Osteocyte (in vitro differentiated cells): Measurements from ENCODE around the gene DCBLD2. TPM values are rescaled to one million over a fixed set of nuclear protein-coding genes. Genes with fewer than 3 reads are reported as not detected.

ENCODE experiments used
- DNase-seq: peaks from one replicate; pipeline ENCODE4 v3.0.0; 2021; ENCODE audit warnings: mixed read lengths; ENCODE audit not compliant: unreplicated experiment; ENCODE audit errors: extremely low spot score
- H3K27ac Mint-ChIP-seq: one replicate; pipeline ENCODE4 v1.8.0; 2021; ENCODE audit warnings: mild to moderate bottlenecking, mixed read lengths; ENCODE audit not compliant: unreplicated experiment
- H3K27me3 Mint-ChIP-seq: one replicate; pipeline ENCODE4 v1.8.0; 2021; ENCODE audit warnings: mixed read lengths; ENCODE audit not compliant: unreplicated experiment
- H3K36me3 Mint-ChIP-seq: one replicate; pipeline ENCODE4 v1.8.0; 2021; ENCODE audit warnings: mixed read lengths; ENCODE audit not compliant: unreplicated experiment
- H3K4me1 Mint-ChIP-seq: one replicate; pipeline ENCODE4 v1.8.0; 2021; ENCODE audit warnings: mixed read lengths; ENCODE audit not compliant: unreplicated experiment
- H3K4me3 Mint-ChIP-seq: one replicate; pipeline ENCODE4 v1.8.0; 2021; ENCODE audit warnings: mild to moderate bottlenecking, moderate library complexity, mixed read lengths; ENCODE audit not compliant: unreplicated experiment
- H3K9me3 Mint-ChIP-seq: one replicate; pipeline ENCODE4 v1.8.0; 2021; ENCODE audit warnings: mixed read lengths; ENCODE audit not compliant: unreplicated experiment
- total RNA-seq: library from RNA; stranded (reverse); gene quantifications from 2 replicates; pipeline ENCODE4 v1.2.1, GENCODE V29; 2021
- TF ChIP-seq, protein P1 (sequence below): fragments of 200-600 bp; sonication (generic); IDR thresholded peaks from 2 replicates; pipeline ENCODE4 v1.5.0; 2021; ENCODE audit warnings: antibody characterized with exemption, mild to moderate bottlenecking, moderate library complexity

The DCBLD2 gene
- total RNA-seq, 1 donor from 2014 or later, result 83.2 TPM

DNA sequence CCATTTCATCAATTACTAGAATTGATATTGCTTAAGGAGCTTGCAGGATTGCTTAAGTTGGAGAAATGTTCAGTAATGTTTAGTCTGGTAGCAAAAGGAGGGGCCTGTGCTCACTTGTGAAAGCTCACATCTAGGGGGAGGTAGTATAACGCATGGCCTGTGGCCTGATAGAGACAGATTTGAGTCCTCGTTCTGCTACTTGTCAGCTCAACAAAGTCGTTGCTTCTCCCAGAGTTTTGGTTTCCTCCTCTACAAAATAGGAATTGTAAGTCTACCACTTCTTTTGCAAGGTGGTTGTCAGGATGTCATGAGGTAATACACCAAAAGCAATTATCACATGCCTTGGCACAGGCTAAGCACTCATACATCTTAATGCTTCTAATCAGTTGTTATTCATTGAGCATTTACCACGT lies 137.0 kb downstream of the DCBLD2 start:
- Mint-ChIP-seq H3K27ac (no peak overlapping the region), H3K36me3 (no peaks in the 10 kb centered on the region), H3K27me3 (peaks cover 5% of the 10 kb centered on the region), H3K4me3 (no peak overlapping the region), H3K4me1 (peaks cover 6% of the 10 kb centered on the region), H3K9me3 (no peaks in the 10 kb centered on the region)
- no peak for DNase-seq
- TF ChIP-seq, protein P1, sequence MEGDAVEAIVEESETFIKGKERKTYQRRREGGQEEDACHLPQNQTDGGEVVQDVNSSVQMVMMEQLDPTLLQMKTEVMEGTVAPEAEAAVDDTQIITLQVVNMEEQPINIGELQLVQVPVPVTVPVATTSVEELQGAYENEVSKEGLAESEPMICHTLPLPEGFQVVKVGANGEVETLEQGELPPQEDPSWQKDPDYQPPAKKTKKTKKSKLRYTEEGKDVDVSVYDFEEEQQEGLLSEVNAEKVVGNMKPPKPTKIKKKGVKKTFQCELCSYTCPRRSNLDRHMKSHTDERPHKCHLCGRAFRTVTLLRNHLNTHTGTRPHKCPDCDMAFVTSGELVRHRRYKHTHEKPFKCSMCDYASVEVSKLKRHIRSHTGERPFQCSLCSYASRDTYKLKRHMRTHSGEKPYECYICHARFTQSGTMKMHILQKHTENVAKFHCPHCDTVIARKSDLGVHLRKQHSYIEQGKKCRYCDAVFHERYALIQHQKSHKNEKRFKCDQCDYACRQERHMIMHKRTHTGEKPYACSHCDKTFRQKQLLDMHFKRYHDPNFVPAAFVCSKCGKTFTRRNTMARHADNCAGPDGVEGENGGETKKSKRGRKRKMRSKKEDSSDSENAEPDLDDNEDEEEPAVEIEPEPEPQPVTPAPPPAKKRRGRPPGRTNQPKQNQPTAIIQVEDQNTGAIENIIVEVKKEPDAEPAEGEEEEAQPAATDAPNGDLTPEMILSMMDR, result no peak

DNA sequence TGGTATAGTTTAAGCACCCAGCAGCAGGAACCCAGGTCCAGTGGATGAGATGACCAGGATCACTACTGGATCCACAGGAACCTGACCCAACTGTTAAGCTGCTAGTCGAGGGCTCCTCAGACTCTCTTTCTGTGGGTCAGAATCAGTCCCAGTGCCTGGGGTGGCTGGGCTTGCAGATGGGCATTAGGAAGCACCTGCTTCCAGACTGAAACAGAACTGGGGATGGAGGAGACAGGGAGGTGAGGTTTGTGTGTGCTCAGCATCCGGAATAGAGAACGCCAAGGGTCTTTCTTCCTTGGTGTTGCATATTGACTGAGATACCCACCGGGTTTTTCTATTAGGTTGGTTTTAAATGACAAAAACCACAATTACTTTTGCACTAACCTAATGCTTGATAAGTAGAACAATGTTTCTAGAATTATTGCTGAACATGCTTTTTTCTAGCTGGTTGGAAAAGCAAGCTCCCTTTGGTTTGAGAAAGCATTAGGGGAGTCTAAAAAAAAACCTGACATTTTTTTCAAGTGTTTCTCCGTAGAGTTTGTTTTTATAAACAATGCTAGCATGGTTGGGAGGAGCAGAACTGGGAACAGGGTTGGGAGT lies 137.6 kb downstream of the DCBLD2 start:
- no peak overlapping the region for H3K27ac Mint-ChIP-seq
- H3K36me3 Mint-ChIP-seq, result no peaks in the 10 kb centered on the region
- peaks cover 5% of the 10 kb centered on the region for H3K27me3 Mint-ChIP-seq
- peaks cover 3% of the 10 kb centered on the region for H3K4me1 Mint-ChIP-seq
- H3K4me3 Mint-ChIP-seq, result no peak overlapping the region
- no peak for DNase-seq
- H3K9me3 Mint-ChIP-seq, result no peaks in the 10 kb centered on the region
- TF ChIP-seq, protein P1, result no peak

DNA sequence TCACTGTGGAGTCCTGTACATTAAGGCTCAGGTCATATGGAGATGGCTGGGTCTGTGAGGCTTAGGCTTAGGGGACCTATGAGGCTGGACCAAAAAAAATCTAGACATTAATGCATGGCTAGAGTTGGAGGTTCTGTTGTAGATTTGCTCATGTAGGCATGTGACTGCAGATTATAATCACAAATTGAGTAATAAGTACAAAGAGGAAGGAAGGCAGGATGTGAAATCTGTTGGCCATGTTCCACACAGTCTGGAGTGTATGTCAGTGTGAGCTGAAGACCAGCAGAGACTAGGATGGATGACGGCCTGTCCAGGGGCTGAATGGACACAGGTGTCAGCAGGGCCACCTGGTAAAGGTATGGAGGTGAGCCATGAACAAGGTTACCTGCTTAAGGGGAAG lies 138.4 kb downstream of the DCBLD2 start, which contains the start of gene ST3GAL6:
ST3GAL6 (plus strand) TSS at position 265 of the 400 bp plus-strand sequence. CDS start 5,101 bp downstream, outside the sequence.
- Mint-ChIP-seq H3K4me3 (no peak within 1 kb of the TSS), H3K27ac (no peak within 1 kb of the TSS), H3K4me1 (no peaks in the 10 kb centered on the region), H3K36me3 (no peaks in the 10 kb centered on the region), H3K9me3 (no peaks in the 10 kb centered on the region), H3K27me3 (peaks cover 5% of the 10 kb centered on the region)
- TF ChIP-seq, protein P1, result no peak
- DNase-seq, result no peak

DNA sequence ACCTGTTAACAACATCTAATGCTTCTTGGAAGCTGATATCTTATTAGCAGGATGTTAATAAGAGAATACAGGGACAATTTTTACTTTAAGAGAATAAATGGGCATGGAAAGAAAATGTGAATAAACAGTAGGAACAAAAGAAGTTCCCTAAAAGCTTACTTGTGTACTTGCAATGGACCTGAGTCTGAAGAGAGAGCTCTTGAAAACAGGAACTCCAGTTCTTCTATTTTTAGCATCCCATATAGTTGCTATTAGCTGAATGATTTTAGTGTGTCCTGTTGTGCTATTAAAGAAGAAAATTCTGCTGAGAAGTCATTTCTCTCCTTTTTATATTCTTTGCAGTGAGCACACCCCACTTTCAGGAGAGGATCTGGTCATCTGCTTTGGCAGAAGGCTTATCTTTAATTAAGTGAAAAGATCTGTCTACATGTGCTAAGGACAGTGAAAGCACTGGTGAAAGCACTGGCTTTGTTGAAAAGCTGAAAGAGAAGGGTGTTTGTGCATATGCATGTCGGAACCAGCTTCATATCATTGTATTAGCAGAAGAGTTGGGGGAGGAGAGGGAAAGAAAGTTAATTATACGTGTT lies 139.8 kb downstream of the DCBLD2 start:
- Mint-ChIP-seq H3K4me3 (no peak overlapping the region), H3K4me1 (no peaks in the 10 kb centered on the region), H3K27me3 (peaks cover 5% of the 10 kb centered on the region), H3K36me3 (peaks cover 3% of the 10 kb centered on the region), H3K27ac (no peak overlapping the region), H3K9me3 (no peaks in the 10 kb centered on the region)
- TF ChIP-seq, protein P1, result no peak
- DNase-seq, result no peak

DNA sequence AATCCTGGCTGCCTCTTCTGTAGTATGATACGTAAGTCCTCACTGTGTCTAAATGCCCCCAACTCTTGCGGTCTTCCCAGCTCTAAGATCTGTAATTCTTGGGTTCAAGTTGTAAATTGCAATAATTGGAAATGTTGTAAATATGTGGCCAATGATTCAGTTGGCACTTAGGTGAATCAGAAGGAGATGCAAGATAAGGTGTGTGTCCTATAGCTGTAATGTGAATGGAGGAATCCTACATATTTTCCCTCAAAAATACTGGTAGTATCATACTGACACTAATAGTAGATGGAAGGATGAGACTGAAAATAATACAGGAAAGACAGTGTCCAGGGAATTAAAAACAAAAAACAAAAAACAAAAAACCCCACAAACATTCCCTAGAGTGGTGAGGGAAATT lies 141.9 kb downstream of the DCBLD2 start:
- H3K4me1 Mint-ChIP-seq, result peaks cover 6% of the 10 kb centered on the region
- TF ChIP-seq, protein P1, result no peak
- no peak for DNase-seq
- no peaks in the 10 kb centered on the region for H3K9me3 Mint-ChIP-seq
- no peak overlapping the region for H3K27ac Mint-ChIP-seq
- H3K36me3 Mint-ChIP-seq, result peaks cover 3% of the 10 kb centered on the region
- peaks cover 5% of the 10 kb centered on the region for H3K27me3 Mint-ChIP-seq
- H3K4me3 Mint-ChIP-seq, result no peak overlapping the region
